AG04449 (cell line): ENCODE measurements around the gene CCKAR.

Source experiments
- CTCF ChIA-PET: fragments of 350-600 bp; formaldehyde crosslinking; extraction: SDS; loops from one replicate; lab custom pipeline; 2021; ENCODE audit warnings: antibody characterized with exemption; lab: Yijun Ruan, JAX
- POLR2A ChIA-PET: fragments of 400-600, 350-600 bp; formaldehyde crosslinking; extraction: SDS; loops from one replicate; lab custom pipeline; 2020; ENCODE audit warnings: antibody characterized with exemption, inconsistent platforms; lab: Yijun Ruan, JAX
- DNase-seq: peaks from one replicate; pipeline ENCODE4 v3.0.0-alpha.2; 2010; ENCODE audit warnings: low read depth, low spot score
- H3K4me3 ChIP-seq: 2 replicates; pipeline ENCODE4 v1.5.1; 2011; ENCODE audit warnings: low read depth, mild to moderate bottlenecking, control low read depth, low read length
- CTCF ChIP-seq: IDR thresholded peaks from one replicate; pipeline ENCODE4 v1.5.1; 2011; ENCODE audit warnings: mild to moderate bottlenecking, moderate library complexity, low read length, control low read depth, inconsistent platforms; ENCODE audit not compliant: insufficient read depth; ENCODE audit errors: missing control alignments

Gene CCKAR

GRCh38 chr4:26473893-26474292 lies 16.4 kb downstream of the CCKAR start:
- CTCF ChIA-PET = interaction anchor here (1.7 to 2.4 kb wide), 3 partner anchors 11 to 246 kb away, joined by 7 to 13 read pairs (median 13); no protein-coding TSS in a partner anchor
- no peak for TF ChIP-seq CTCF
- H3K4me3 ChIP-seq = no peak overlapping the region
- POLR2A ChIA-PET = no interaction called here
- DNase-seq = no peak

- ChIA-PET POLR2A (no interaction called here), CTCF (interaction anchor here (1.5 to 3.0 kb wide), 3 partner anchors 12 to 484 kb away, joined by 4 to 29 read pairs (median 5); no protein-coding TSS in a partner anchor)
- no peak for DNase-seq
- TF ChIP-seq CTCF = no peak
- no peak overlapping the region for H3K4me3 ChIP-seq
These were observed 18.4 kb downstream of the CCKAR start for GRCh38 chr4:26471890-26472289.

- no peak overlapping the region for H3K4me3 ChIP-seq
- TF ChIP-seq CTCF = no peak
- POLR2A ChIA-PET = no interaction called here
- CTCF ChIA-PET = no interaction called here
- no peak for DNase-seq
These were observed 21.3 kb downstream of the CCKAR start for GRCh38 chr4:26468977-26469376.

- no peak for DNase-seq
- ChIA-PET POLR2A (no interaction called here), CTCF (interaction anchor here (1.0 kb wide), 1 partner anchor 9 kb away, joined by 3 read pairs; no protein-coding TSS in a partner anchor)
- TF ChIP-seq CTCF = no peak
- H3K4me3 ChIP-seq = no peak overlapping the region
These were observed 21.9 kb downstream of the CCKAR start for GRCh38 chr4:26468283-26468949.

- no peak for DNase-seq
- ChIA-PET CTCF (interaction anchor here (1.0 kb wide), 1 partner anchor 8 kb away, joined by 3 read pairs; no protein-coding TSS in a partner anchor), POLR2A (no interaction called here)
- no peak for TF ChIP-seq CTCF
- no peak overlapping the region for H3K4me3 ChIP-seq
These were observed 22.6 kb downstream of the CCKAR start for GRCh38 chr4:26467724-26468123.

- DNase-seq = no peak
- CTCF ChIA-PET = no interaction called here
- no peak for TF ChIP-seq CTCF
- POLR2A ChIA-PET = no interaction called here
- no peak overlapping the region for H3K4me3 ChIP-seq
These were observed 23.6 kb downstream of the CCKAR start for GRCh38 chr4:26466578-26467270.
